HG02885 (cell line): ENCODE data around the gene NACA.
"Not testable (repeated sequence)": the region's sequence is repeated elsewhere in the genome, so short reads cannot be mapped to it uniquely, and the experiment has no call there.

Source experiments
- ATAC-seq: cut with Tn5 transposase; IDR thresholded peaks from one replicate; pipeline ENCODE4 v1.9.1; 2021; ENCODE audit warnings: mild to moderate bottlenecking; ENCODE audit not compliant: unreplicated experiment, poor library complexity

The NACA gene

GRCh38 chr12:56725723-56726102 is 614 bp upstream of the NACA start:
- no peak for ATAC-seq

DNA sequence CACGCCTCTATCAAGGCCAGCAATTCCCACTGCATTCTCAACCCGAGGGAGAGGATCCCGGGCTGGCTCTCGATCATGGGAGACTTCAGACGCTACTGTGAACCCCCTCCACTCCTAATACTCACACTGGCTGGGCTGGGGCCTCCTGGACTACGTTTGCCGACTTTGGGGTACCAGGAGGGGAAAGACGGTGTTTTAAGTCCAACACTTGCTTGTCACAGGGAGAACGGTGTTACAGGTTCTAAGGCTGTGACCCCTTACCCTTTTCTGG is 463 bp downstream of the NACA start:
- no peak for ATAC-seq

- ATAC-seq, result no peak
Measured at GRCh38 chr12:56723889-56724700, 1.0 kb downstream of the NACA start.

DNA sequence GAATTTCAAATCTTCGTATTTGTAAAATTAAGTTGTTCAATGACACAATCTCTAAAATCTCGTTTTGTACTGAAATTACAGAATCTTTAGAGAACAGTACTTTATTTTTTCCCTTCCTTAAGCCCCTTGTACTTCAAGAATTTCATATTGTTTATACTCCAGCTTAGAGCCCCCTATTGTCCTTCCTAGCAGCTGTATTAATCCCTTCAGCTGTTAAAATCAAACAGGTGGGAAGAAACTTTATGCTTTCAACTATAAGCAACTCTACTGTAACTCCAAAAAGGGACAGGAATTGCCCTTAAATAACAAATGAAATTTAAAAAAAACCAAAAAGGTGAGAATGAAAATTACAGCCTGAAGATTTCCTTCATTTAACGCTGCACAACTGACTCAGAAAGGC is 1.7 kb downstream of the NACA start:
- ATAC-seq, result no peak

DNA sequence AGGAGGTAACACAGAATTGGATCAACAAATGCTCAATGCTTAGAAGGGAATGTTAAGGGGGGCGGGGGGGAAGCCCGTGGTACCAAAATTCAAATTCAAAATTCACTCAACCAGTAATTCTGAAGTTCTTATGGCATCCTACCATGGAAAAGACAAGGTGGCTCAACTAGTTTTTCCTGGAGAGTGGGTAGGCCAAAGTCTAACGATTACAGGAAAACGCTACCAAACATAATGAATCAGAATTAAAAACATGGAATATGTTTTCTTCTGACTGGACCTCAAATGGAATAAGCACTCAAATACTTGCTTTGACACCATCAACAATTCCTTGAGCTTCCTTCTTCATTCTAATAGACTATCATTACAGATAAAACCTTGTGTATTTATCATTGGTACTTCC is 2.3 kb downstream of the NACA start:
- ATAC-seq, result no peak

- no peak for ATAC-seq
Measured at GRCh38 chr12:56721721-56722120, 3.4 kb downstream of the NACA start.

DNA sequence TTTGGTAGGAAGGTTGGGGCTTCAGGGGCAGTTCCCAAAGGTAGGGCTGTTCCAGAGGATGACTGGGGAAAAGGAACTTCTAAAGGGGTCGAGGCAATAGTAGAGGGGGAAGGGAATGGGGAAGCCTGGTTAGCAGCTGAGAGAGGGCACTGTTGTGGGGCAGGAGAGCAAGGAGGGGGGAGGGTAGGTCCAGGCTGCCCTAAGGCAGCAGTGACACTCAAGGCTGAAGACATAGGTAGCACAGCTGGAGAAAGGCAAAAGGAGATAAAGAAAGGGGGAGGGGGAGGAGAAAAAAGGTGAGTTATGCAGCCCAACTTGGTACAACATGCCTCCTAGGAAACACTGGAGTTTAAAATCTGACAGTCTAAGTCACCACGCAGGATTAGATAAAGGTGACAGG is 3.9 kb downstream of the NACA start:
- ATAC-seq, result no peak

GRCh38 chr12:56720731-56721151 is 4.4 kb downstream of the NACA start:
- no peak for ATAC-seq

GRCh38 chr12:56719056-56719455 is 6.0 kb downstream of the NACA start:
- no peak for ATAC-seq

- ATAC-seq, result no peak
Measured at GRCh38 chr12:56718636-56719035, 6.5 kb downstream of the NACA start.

- ATAC-seq, result no peak
Measured at GRCh38 chr12:56718149-56718548, 7.0 kb downstream of the NACA start.

DNA sequence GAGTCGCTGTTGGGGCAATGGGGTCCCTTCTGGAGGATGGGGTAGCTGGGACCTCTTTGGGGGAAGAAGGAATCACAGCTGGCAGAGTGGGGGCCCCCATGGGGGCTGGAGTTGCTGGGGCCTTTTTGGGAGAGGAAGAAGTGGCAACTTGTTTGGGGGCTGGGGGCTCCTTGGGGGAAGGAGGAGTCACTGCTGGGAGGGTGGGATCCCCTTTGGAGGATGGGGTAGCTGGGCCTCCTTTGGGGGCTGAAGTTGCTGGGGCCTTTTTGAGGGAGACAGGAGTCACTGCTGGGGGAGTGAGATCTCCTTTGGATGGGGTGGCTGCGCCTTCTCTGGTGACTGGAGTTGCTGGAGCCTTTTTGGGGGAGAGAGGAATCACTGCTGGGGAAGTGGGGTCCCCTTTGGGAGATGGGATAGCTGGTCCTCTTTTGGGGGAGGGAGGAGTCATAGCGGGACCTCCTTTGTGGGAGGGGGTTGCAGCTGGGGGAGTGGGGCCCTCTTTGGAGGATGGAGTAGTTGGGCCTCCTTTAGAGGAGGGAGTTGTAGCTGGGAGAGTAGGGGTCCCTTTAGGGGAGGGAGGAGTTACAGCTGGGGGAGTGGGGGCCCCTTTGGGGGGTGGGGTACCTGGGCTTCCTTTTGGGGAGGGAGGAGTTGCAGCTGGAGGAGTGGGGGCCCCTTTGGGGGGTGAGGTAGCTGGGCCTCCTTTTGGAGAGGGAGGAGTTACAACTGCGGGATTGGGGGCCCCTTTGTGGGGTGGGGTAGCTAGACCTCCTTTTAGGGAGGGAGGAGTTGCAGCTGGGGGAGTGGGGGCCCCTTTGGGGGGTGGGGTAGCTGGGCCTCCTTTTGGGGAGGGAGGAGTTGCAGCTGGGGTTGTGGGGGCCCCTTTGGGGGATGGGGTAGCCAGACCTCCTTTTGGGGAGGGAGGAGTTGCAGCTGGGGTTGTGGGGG is 7.9 kb downstream of the NACA start:
- ATAC-seq, result no peak

- ATAC-seq, result no peak
Measured at GRCh38 chr12:56716458-56716857, 8.6 kb downstream of the NACA start.

DNA sequence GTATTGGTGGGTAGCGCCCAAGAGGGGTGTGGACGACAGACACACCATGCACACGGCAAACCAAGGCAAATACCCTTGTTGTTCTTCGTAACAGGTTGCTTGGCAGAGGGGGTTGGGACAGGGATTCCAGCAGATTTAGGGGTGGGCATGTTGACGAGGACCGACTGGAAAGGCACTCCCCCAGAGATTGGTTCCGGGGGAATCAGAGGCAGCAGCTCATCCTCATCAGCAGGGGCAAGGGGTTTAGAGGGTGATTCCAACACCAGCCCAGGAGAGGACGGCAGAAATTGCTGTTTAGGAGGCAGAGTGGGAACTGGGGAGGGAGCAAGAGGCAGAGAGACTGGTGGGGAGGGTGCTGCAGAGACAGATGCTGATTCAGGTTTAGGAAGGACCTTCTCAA is 9.3 kb downstream of the NACA start:
- no peak for ATAC-seq

DNA sequence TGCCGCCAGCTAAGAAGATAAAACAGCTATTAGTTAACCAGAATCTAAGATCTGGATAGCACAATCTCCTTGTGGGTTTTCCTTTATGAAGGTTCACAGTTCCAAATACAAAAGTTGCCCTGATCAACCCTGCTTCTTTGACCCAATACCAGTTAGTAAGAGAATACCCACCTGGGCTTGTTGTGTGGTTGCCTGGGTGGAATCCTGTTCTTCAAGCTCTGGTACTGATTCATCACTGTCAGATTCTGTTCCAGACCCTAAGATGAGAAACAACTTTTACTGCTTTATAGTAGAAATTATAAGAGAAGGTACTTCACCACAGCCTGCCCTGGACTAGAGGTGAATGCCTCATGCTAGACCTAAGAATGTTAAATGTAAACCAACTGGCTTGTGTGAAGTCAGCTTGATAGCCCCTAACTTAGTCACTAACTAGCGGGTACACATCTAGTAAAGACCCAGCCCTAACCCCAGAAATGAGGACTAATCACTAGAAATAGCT is 10.6 kb downstream of the NACA start:
- ATAC-seq, result no peak

GRCh38 chr12:56713345-56713744 is 11.8 kb downstream of the NACA start:
- ATAC-seq, result no peak

GRCh38 chr12:56709759-56710376 is 15.2 kb downstream of the NACA start:
- ATAC-seq, result no peak

DNA sequence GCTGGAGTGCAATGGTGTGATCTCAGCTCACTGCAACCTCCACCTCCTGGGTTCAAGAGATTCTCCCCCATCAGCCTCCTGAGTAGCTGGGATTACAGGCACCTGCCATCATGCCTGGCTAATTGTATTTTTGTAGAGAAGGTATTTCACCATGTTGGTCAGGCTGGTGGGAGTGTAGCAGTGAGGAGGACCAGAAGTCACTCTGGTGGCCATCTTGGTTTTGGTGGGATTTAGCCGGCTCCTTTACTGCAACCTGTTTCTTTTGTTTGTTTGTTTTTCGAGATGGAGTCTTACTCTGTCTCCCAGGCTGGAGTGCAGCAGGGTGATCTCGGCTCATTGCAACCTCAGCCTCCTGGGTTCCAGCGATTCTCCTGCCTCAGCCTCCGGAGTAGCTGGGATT is 20.6 kb downstream of the NACA start:
- ATAC-seq, result not testable (repeated sequence)

DNA sequence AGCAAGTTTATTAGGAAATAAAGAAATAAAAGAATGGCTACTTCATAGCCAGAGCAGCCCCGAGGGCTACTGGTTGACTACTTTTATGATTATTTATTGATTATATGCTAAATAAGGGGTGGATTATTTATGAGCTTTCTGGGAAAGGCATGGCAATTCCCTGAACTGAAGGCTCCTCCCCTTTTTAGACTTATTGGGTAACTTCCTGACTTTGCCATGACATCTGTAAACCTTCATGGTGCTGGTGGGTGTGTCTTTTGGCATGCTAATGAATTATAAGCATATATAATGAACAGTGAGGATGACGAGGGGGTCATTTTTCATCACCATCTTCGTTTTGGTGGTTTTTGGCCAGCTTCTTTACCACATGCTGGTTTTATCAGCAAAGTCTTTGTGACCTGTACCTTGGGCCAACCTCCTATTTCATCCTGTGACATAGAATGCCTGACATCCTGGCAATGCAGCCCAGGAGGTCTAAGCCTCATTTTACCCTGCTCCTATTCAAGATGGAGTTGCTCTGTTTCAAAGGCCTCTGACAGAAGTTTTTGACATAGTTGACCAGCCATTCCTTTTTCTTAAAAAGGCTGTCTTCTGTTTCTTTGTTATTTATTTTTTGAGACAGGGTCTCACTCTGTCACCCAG is 26.0 kb downstream of the NACA start:
- no peak for ATAC-seq

GRCh38 chr12:56695327-56696101 is 29.6 kb downstream of the NACA start:
- no peak for ATAC-seq
